Activated T-cell treated with anti-CD3 and anti-CD28 coated beads for 4 hours (primary cell): Measurements from ENCODE around the gene TMED3.

ENCODE experiments used
- DNase-seq: peaks from one replicate; pipeline ENCODE4 v3.0.0-alpha.2; 2020

TMED3 gene

DNA sequence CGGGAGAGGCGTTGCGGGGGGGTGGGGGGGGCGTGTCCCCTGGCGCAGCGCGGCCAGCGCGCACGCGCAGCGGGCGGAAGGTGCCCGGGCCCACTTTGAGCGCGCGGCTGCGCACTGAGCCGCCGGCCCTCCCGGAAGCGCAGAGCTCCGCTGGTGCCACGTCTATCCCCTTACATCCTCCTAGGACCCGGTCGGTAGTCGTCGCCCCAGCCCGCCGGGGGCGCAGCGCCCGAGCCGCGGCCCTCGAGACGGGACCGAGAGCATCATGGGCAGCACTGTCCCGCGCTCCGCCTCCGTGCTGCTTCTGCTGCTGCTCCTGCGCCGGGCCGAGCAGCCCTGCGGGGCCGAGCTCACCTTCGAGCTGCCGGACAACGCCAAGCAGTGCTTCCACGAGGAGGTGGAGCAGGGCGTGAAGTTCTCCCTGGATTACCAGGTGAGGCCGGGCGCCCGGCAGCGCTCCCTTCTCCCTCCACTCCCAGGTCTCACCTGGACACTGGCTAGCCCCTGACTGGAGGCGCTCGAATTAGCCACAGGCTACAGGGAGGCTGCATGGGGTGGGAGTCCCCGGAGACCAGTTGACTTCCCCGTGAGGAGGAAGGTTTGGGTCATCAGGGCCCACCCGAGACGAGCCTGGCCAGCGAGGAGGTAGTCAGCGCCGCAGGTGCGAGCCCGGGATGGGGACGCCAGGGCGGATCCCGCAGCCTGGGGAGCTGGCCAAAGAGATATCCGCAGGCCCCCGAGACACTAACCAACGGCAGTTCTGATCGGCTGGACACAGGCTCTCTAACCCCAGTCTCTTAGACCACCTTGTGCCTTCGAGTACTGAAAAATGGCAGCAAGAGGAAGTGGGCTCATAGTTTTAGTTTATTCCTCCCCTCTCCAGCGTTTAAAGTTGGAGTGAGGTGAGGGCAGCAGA is at the start of gene TMED3:
Gene TMED3 (plus strand): TSS at position 128 of the 916 bp plus-strand sequence. CDS start 138 bp downstream, at position 266.
- DNase-seq: peak; percentile 60

DNA sequence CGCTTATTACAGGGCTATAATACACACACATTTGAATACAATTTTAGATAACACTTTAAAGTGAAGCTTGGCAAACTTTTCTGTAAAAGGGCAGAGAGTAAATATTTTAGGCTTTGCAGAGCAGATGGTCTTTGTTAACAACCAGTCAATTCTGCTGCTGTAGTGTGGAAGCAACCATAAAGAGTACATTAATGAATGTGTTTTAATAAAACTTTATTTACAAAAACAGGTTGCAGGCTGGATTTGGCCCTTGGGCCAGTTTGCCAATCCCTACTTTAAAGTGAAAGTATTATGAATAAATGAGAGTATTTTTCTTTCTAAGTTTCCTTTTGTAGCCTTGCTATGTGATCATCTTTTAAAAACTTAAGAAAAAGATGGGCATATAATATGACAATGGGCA is 49.1 kb upstream of the TMED3 start:
- no peak for DNase-seq

DNA sequence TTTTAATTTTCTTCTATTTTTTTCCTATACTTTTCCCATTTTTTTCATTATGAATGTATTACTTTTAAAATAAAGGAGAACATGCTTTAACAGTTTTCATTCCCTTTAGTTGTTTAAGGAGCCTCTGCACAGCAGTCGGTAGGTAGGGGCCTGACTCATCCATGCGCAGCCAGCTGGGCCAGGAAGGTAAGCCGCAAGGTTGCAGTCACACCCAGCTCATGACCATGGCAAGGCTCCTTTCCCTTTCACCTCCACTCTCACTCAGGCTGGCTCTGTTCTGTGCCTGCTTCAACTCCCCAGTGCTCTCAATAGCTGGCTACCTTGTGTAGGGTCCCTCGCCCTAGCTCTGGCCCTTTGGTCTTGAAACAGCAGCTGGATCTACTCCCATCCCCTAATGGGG is 45.7 kb upstream of the TMED3 start:
- DNase-seq: no peak

DNA sequence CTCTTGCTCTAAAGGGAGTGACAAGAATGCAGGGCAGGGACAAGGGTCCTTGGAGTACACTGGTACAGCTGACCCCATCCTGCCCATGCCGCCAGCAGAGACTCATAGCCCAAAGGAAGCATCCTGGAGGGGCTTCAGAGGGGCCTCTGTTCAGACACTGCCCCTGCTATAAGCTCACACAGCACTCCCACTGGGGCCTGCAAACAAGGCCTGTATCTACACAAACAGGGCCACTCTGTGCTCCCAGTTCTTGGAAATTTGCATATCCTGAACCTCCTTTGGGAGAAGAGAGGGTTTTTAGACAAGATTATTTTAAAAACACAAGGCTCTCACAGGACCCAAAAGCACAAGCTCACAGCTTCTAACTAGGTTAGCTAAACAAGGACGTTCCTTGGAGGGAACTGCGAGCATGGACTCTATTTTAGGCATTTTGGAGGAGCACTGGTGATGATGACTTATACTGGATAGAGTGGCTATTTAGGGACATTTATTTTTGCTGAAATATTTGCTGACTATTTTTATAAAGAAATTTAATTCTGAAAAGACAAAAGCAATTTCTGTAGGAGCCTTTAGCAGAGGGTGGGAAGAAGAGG is 44.8 kb upstream of the TMED3 start:
- no peak for DNase-seq

DNA sequence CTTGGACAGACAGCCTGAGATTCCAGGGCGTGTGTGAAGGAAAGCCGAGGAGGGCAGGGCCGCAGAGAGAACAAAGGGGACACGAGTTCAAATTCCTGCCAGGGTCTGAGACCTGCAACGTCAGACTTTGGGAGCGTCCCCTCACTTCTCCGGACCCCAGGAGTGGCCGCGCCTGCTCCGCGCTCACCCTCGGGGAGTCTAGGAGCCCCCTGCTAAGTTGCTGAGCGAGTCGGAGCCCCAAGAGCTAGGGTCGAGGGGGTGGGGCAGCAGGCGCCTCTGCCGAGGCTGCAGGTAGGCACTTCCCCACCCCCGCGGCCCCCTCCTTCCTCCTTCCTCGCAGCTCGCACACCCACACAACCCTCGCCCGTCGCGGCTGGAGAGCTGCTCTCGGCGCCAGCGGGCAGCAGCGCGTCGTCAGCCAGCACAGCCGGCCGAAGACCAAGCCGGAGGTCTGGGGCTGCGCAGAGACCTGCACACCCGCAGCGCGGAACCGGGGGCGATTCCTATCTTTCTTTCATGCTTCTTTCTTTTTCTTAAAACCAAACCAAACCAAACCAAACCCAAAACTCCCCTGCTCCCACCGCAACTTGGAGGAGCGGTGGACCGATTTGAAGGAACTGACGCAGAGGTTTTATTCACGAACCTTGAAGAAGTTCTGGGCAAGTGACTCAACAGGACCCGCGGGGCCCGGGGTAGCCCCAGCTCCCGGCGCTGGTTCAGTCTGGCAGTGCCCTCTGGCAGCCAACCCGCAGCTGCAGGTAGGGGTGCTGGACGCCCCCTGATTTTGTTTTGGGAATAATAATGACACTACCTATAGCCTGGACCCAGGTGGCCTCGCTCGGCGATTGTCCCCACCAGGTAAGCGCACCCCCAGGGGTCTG is 28.3 kb upstream of the TMED3 start, which contains the start of gene ANKRD34C:
Gene ANKRD34C (plus strand): TSS at position 352 of the 881 bp plus-strand sequence. CDS start 10,563 bp downstream, outside the sequence.
- no peak for DNase-seq

DNA sequence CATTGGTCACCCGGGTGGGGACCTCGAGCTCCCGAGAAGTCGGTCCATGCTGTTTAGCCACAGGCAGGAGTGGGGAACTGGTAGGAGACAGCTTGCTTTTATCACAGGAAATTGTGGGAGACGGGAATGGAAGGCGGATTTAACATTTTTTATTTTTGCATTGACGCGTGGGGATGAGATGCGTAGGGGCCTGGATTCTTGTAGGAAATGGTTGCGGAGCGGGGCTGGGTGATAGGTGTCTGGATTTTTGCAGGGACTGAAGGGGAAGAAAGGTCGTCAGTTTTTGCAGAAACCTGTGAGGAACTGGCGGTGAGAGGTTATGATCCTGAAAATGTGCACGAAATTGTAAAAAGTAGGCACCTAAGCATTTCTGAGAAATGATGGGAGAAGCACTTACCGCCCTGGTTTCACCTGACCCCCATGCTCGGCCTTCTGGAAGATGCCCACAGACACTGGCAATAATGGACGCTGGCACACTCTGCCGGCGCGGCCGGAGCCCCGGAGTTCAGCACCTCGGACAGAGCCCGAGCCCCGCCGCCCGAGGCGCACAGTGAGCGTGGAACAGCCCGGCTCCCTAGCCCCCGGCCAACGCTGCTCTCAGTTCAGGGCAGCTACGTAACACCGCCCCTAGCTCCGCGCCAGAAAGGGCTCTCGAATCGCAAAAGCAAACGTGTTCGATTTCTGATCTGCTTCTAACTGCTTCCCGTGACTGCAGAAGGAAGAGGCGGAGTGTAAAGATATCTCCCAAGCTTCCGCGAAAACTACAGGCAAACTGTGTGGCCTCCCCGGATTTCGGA is 27.5 kb upstream of the TMED3 start:
- DNase-seq: no peak

DNA sequence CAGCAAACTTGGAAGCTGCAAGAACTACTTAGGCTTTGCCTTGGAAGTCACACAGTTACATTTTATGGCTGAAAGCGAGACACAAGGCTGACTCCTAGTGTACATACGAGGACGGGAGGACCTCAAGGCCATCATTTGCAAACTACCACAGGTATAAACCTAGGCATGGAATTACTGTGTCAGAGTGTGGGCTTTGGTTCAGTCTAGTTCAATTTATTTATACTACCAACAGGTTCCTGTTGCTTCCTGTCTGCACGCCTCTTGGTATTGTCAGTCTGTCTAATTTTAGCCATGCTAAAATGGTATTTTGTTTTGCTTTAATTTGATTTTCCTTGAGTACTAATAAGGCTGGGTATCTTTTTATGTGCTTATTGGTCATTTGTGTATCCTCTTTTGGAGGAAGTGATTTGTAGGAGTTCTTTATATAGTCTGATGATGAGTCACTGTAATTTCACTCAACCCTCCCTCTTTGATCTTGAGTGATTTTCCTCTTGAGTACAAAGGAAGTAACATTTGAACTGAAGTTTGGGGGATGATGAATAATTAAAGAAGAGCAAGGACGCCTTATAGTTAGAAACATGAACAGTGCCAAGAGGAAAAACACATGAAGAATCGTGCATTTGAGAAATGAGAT is 20.2 kb upstream of the TMED3 start:
- no peak for DNase-seq

DNA sequence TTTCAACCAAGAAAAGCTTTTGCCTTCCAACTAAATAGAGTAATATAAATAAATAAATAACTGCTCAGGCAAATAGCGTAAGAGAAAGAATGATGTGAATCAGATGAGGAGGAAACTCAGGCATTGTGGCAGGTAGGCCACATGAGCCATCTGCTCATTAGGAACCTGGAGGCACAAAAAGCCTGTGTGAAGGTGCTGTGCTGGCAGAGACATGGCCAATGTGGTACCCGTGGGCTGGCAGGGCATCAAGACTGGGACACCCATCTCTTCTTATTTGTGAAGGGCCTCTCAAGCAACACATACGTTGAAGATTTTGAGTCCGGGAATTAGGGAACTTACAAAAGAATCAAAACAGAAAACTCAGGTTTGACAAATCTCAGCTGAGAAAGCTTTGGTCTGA is 18.9 kb upstream of the TMED3 start:
- DNase-seq: no peak

DNA sequence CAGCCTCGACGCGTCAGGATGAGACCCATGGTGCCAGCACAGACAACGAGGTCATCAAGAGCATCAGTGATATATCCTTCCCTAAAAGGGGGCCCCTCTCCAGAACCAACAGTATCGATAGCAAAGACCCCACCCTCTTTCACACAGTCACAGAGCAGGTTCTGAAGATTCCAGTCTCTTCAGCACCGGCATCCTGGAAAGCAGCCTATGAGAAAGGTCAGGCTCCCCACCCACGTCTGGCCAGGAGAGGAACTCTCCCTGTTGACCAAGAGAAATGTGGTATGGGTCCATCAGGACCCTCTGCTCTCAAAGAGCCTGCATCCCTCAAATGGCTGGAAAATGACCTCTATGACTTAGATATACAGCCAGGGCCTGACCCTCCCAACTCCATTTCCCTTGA is 16.8 kb upstream of the TMED3 start:
- no peak for DNase-seq

DNA sequence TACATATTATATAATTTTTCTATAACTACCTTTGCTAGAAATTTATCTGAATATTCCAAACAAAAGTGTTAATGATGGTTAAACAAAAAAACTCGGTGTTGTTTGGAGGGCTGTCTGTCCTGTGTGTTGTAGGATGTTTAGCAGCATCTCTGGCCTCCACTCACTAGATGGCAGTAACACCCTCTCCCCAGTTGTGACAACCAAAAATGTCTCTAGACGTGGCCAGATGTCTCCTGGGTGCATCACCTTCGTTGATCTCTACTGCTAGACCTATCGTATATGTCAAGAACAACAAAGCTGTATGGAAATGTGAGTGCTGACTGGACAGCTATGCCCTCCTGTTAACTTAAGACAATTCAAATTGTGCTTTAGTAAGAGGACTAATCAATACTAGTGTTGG is 14.3 kb upstream of the TMED3 start:
- DNase-seq: no peak

DNA sequence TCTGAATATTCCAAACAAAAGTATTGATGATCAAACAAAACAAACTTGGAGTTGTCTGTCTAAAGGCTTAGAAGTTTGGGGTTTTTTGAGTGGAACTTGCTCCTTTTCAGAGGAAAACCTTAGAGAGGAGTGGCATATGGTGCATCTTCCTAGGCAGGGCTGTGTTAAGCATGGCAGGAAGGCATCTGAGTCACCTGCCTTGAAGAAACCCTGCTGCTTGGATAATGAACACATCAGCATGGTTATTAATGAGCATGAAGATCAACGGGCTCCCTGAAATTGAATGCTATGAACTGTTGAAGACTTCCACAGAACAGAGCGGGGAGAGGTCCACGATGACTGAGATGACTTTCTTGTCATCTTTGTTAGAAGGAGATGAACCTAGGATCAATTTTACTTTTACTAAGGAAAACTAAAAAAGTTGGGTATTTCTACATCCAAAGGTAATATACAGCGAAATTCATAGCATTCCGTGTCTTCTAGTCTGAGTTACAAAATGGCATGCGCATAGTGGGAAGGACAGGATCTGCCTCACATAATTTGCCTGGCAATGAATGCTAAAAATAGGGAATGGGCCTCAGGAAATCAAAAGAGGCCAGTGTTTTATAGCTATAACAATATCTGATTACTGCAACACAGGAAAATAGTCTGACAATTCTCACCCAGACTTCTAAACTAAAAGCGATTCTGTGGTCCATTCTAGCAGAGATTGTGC is 11.6 kb upstream of the TMED3 start:
- DNase-seq: no peak

DNA sequence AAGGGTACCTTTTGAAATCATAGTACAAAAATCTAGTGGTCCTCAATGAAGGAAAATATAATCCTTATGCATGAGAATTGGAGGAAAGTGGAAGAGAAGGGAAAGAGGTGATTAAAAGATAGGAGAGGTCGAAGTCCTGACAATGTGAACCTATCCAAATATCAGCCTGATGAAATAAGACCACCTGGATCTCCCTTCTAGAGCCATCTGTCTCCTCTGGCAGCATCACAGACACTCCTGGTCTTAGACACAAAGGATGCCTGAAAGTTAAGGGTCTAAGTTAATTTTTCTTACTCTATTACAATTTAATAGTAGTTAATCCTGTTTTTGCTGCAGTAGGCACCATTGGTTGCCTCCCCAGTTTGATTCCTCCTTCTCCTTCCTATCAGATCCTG is 11.1 kb upstream of the TMED3 start:
- DNase-seq: no peak

DNA sequence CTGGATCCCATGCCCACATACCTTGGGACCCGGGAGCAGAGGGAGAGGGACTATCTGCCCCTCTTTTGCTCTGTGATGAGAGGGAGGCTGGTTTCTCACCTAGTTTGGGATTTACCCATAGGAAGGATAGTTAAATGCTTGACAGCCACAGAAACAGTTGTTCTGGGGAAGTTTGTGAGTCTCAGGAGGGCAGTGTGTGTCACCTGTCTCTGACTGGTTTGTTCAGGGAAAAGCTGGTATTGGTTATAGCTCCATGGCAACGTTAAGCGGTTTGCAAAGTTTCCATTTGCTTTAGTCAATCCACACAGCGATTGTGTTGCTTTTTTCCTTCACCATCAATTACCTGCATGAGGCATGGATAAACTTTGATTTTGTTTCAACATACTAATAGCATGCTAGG is 3.7 kb upstream of the TMED3 start:
- DNase-seq: no peak

DNA sequence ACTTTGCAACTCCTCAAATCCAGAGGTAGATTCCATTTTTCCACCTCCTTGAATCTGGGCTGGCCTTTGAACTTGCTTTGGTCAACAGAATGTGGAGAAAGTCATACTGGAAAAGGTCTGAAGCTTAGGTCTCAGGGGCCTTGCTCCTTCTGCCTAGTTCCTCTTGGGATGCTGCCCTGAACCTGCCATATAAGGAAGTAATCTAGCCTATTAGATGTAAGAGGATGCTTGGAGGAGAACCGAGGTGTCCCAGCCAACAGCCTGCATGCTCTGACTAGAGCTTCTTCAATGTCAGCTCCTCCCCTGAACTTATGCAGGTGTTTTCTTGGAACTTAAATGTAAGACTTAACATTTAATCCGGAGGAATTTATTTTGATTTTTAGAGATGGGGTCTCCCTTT is 2.0 kb upstream of the TMED3 start:
- no peak for DNase-seq

DNA sequence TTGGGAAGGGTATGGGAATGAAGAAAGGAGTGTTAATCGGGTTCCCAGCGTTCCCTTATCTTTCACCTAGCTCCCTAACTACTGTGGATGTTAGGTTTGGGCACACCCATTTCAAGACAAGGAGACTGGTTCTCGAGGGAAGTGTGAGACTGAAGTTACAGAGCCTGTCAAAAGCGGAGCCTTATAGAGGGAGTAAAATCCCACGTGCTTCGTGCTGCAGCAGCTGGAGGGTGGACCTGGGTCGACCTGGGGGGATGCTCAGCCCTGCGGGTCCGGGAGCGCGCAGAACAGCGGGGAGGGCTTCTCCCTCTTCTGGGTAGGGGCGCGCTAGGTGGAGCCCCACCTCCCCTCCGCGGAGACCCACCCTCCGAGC is 314 bp upstream of the TMED3 start:
- DNase-seq: no peak

DNA sequence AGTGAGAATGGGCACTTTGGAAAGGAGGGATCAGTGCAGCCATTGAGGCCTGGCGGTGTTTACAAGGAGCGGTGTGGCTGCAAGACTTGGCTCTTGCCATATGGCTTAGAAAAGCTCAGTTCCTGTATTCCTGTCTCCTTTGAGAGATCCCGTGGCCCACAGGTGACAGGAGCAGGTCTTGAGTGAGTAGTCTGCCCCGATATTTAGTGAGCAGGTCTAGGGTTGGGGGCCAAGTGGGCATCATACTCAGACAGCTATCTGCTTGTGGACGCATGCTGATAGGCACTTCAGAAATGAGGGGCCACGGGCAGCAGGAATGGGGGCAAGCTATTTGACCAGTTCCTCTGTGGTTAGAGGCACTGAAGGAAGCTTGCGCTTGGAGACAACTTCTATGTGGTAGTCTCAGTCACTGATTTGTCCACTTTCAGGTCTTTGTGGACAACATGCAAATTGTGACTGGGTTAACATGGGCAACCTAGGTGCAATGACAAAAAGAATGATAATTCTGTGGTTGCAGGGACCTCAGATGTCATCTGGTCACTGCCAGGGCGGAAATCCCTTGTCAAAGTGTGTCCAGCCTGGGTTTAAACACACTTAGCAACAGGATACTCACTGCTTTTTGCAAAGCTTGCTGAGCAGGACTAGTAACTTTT is 1.1 kb downstream of the TMED3 start:
- no peak for DNase-seq

DNA sequence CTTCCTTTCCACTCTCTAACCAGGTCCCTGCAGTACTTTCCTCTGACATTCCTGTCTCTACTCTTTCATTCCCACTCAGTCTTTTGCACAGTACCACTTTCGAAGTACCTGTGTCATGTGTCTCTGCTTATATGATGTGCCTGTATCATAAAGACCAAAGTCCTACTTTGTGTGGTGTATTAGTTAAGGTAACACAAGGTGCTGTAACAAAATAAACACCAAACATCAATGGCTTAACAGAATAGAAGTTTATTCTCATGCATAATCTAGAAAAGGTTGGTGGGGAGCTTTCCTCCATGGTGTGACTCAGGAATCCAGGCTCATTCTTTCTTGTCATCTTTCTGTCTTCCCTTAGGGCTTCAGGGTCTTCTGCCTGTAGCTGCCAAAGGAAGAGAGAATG is 3.3 kb downstream of the TMED3 start:
- DNase-seq: no peak

DNA sequence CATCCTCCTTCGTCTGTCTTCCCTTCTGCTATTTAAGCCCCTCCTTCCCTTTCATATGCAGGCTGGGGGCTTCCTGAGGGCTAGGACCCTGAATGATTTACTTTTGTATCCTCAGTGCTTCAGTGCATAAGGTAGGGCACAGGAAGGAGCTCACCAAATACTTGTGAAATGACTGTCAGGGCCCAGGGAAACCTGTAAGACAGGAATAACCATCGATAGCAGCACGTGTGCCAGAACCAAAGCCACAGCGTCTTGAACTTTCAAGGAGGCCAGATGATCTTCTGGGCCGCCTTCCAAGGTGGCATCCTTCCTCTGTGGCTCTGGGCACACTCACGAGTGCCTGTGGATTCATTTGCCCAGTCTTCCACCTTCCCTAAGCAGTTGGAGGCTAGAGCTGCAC is 3.9 kb downstream of the TMED3 start:
- no peak for DNase-seq

DNA sequence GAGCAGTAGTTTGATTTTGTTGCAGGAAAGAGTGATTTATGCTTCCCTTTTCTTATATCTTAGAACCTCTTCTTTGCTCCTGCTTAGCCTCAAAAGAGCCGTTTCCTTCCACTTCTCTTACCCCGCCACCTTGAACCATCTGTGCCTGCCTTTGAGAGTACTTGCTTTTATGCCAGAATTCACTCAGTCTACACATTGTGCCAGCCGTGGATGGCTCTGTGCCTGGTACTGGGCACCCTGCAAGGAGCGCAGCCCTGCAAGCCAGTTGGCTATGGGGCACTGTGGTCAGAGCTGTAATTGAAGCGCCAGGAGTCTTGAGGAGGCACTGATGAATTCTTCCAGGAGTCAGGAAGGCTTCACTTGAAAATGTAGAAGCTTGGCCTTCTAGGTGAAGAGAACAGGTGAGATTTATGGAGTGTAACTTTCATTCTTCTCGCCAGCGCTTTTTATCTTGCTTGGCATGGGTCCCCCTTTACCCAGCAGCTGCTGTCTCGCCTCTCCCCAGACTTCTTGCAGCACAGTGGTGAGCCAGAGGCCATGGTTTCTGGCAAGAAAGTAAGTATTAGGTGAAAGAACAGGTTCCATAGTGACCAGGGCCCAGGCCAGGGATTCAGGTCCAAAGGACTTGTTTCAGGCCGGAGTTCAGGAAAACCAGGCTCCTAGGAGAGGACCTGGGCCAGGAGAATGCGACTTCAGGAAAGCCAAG is 4.9 kb downstream of the TMED3 start:
- DNase-seq: no peak

DNA sequence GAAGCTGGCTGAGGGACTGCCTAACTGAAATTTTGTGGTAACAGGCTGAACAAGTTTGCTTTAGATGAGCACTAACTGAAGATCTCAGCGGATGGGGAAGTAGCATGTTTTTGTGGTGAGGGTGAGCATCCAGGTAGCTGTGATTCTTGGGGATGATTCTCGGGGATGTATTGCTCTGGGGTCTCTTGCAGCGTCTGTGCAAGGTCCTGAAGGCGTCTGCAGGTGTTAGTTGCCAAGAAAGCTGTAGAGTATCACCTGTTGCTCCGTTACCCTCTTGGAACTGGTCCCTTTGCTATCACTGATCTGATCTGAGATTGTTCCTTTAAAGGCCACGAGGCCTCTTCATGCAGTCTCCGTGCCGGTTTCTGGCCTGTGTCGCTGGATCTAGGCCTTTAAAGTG is 6.0 kb downstream of the TMED3 start:
- DNase-seq: no peak
